Heart left ventricle (tissue), 16 donors: ENCODE measurements around the gene SMARCB1. TPM values are rescaled to one million over a fixed set of nuclear protein-coding genes. Genes with fewer than 3 reads are reported as not detected.

ENCODE experiments used
- ATAC-seq, 4 donors: fragments of 200-7000 bp; cut with Tn5 transposase; one replicate each; pipeline ENCODE4 v1.9.1; 2020 to 2022; ENCODE audit warnings: moderate library complexity in 4 of 4, mild to moderate bottlenecking in 3 of 4, moderate number of reproducible peaks in 1 of 4
- DNase-seq, 5 donors: peaks; one replicate each; pipeline ENCODE4 v3.0.0-alpha.2; 2020
- H3K27ac ChIP-seq, 12 donors: fragments of 200-600 bp; sonication (generic) in 4 of 12; one replicate each; pipeline versions ENCODE4 v1.5.0 to v1.8.0; 2016 to 2022; ENCODE audit warnings: mild to moderate bottlenecking in 2 of 12
- H3K27me3 ChIP-seq, 9 donors: fragments of 200-600 bp; sonication (generic) in 2 of 9; one replicate each; pipeline versions ENCODE4 v1.5.1 to v1.8.0; 2016 to 2022; ENCODE audit warnings: mild to moderate bottlenecking in 3 of 9
- H3K36me3 ChIP-seq, 9 donors: fragments of 200-600 bp; sonication (generic) in 2 of 9; one replicate each; pipeline versions ENCODE4 v1.5.0 to v1.8.0; 2018 to 2022; ENCODE audit warnings: mild to moderate bottlenecking in 2 of 9
- H3K4me1 ChIP-seq, 12 donors: fragments of 200-600 bp; sonication (generic) in 4 of 12; one replicate each; pipeline versions ENCODE4 v1.5.0 to v1.8.0; 2016 to 2022; ENCODE audit warnings: mild to moderate bottlenecking in 3 of 12
- H3K4me3 ChIP-seq, 12 donors: fragments of 200-600 bp; sonication (generic) in 4 of 12; one replicate each; pipeline versions ENCODE4 v1.5.0 to v1.8.0; 2017 to 2022; ENCODE audit warnings: mild to moderate bottlenecking in 9 of 12, moderate library complexity in 4 of 12
- H3K9me3 ChIP-seq, 12 donors: fragments of 200-600 bp; sonication (generic) in 4 of 12; one replicate each; pipeline versions ENCODE4 v1.5.0 to v1.8.0; 2016 to 2022; ENCODE audit warnings: mild to moderate bottlenecking in 1 of 12
- CTCF ChIP-seq, 12 donors: fragments of 200-600 bp; sonication (generic) in 4 of 12; IDR thresholded peaks; one replicate each; pipeline versions ENCODE4 v1.5.0 to v1.8.0; 2018 to 2022; ENCODE audit warnings: antibody characterized with exemption in 12 of 12, mild to moderate bottlenecking in 5 of 12
- POLR2A ChIP-seq, 2 donors: fragments of 450-650 bp; IDR thresholded peaks; one replicate each; pipeline ENCODE4 v1.6.1; 2017; ENCODE audit warnings: antibody characterized with exemption in 2 of 2, mild to moderate bottlenecking in 2 of 2, moderate library complexity in 2 of 2
- WGBS, 4 donors: extraction: QIAGEN DNeasy Blood & Tissue Kit in 2 of 4; methylation state at CpG; one replicate each; pipeline versions ENCODE4 v1.1.5 to v1.1.7; 2013 to 2018; 5-methylcytosine and 5-hydroxymethylcytosine counted together
- intact Hi-C, 10 donors: fragments of 100-400 bp; cut with DNase I; formaldehyde crosslinking; loops; one replicate each; pipeline versions ENCODE4 v1.11.1 to v1.14.2; 2022
- polyA plus RNA-seq, 2 donors: library from polyadenylated mRNA; stranded (reverse); fragments of 200-250 nt; gene quantifications; one replicate each; pipeline ENCODE4 v1.2.3, GENCODE V29; 2013
- total RNA-seq, 9 donors: library from RNA; depleted of rRNA in 2 of 9; stranded (reverse); fragments of >200 nt in 2 of 9; fragmentation: NEBNext Ultra II Directional in 3 of 9; extraction: Animal tissue kit (Norgen Biotek cat#: 25700) in 3 of 9; gene quantifications; one replicate each; pipeline versions ENCODE4 v1.1.0 to v1.2.4, GENCODE V29; 2016 to 2023
- donor health status: ischemic (EF 13 %, LVEDD 7.1; RV severe dilation, severe dysfunction).
- donor health status: healthy with polysubstance abuse.
- donor health status: DM: no; HTN: yes; CAD: no.
- donor health status: DM: no; HTN: no; CAD: no.
- donor health status: ischemic (EF 25% LVEDD 6.9; RV normal size, moderate dysfunction).
- donor health status: ischemic (EF 25% LVEDD 5.7; RV mildly dilated, moderate dysfunction).
- donor health status: healthy.
- donor health status: DM: yes; HTN: yes; CAD: no.
- donor health status: ischemic (EF 35%, LVEDD 5.7; RV mildly dilated, moderate dysfunction).
- donor health status: nonischemic (EF 11% LVEDD 7.7; RV severe dilation, severe dysfunction).
- donor health status: DM: yes; HTN: yes; CAD: no.
- donor health status: PGD.
- donor health status: ischemic (EF 29% LVEDD 5.4; RV normal size, mild dysfunction).
- donor health status: nonischemic (EF 23%, LVEDD 6.1; RV moderate dilation, normal function).

Gene SMARCB1
- total and polyA plus RNA-seq, 11 donors, result 30.2 to 75.3 (median 45.6) TPM

- intact Hi-C loops, result loop anchor here in 3 of 10 donors (10.0 kb wide), 2 partner anchors 217 to 297 kb away; no protein-coding TSS in a partner anchor
- TF ChIP-seq CTCF (IDR thresholded peaks at IDR 0.05) (no peak), POLR2A (IDR thresholded peaks at IDR 0.05) (no peak)
- no peaks in the 10 kb centered on the region for H3K9me3 ChIP-seq
- WGBS, 4 donors, result 72 to 78% (median 75%) methylated on average over 18 to 20 of the region's 20 CpGs
- ATAC-seq (no peak), DNase-seq (peak in 2 of 5 donors; percentile 21 to 64)
- peak overlapping the region in 1 of 12 donors; percentile 33 for H3K27ac ChIP-seq
- H3K36me3 ChIP-seq, result no peaks in the 10 kb centered on the region
- no peak overlapping the region for H3K4me3 ChIP-seq
- peaks cover 6 to 57% (median 42%) of the 10 kb centered on the region in 12 donors for H3K4me1 ChIP-seq
- no peaks in the 10 kb centered on the region for H3K27me3 ChIP-seq
These were observed 55.1 kb downstream of the SMARCB1 start for GRCh38 chr22:23841736-23842445.

GRCh38 chr22:23842599-23842998, 55.8 kb downstream of the SMARCB1 start:
- Histone ChIP-seq H3K4me1 (peaks cover 6 to 59% (median 45%) of the 10 kb centered on the region in 12 donors), H3K27me3 (no peaks in the 10 kb centered on the region), H3K4me3 (no peak overlapping the region), H3K9me3 (no peaks in the 10 kb centered on the region), H3K27ac (peak overlapping the region in 1 of 12 donors; percentile 11), H3K36me3 (no peaks in the 10 kb centered on the region)
- TF ChIP-seq POLR2A (IDR thresholded peaks at IDR 0.05) (no peak), CTCF (IDR thresholded peaks at IDR 0.05) (no peak)
- DNase-seq (peak in 1 of 5 donors; percentile 7), ATAC-seq (no peak)
- intact Hi-C loops, result loop anchor here in 3 of 10 donors (10.0 kb wide), 2 partner anchors 218 to 298 kb away; no protein-coding TSS in a partner anchor
- 69 to 90% (median 77%) methylated on average over 4 of the region's 4 CpGs for WGBS, 4 donors

GRCh38 chr22:23844739-23845202, 58.0 kb downstream of the SMARCB1 start:
- Histone ChIP-seq H3K36me3 (no peaks in the 10 kb centered on the region), H3K9me3 (no peaks in the 10 kb centered on the region), H3K27ac (peak overlapping the region in 10 of 12 donors; percentile 12 to 80 (median 55)), H3K4me1 (peaks cover 3 to 54% (median 37%) of the 10 kb centered on the region in 12 donors), H3K4me3 (no peak overlapping the region), H3K27me3 (no peaks in the 10 kb centered on the region)
- DNase-seq (peak in 1 of 5 donors; percentile 51), ATAC-seq (no peak)
- TF ChIP-seq POLR2A (IDR thresholded peaks at IDR 0.05), result no peak
- TF ChIP-seq CTCF (IDR thresholded peaks at IDR 0.05), result no peak
- intact Hi-C loops, result loop anchor here (5.0 to 10.0 kb wide), 8 partner anchors 57 to 302 kb away; partner anchors contain the start of genes CHCHD10 (in 5 of the 10), SMARCB1 (in 3 of the 10) and MMP11 (in 1 of the 10)
- WGBS, 4 donors, result 77 to 84% (median 81%) methylated on average over 8 of the region's 8 CpGs
